NCI-H2107 treated with DMSO at 0.1 percent for 48 hours (cell line): Measurements from ENCODE around the gene AK3.
"Not testable (repeated sequence)": the region's sequence is repeated elsewhere in the genome, so short reads cannot be mapped to it uniquely, and the experiment has no call there.

Experiments
- DNase-seq: peaks from one replicate; lab custom pipeline; 2025; ENCODE audit not compliant: unreplicated experiment; lab: John Stamatoyannopoulos, UW

Gene AK3

DNA sequence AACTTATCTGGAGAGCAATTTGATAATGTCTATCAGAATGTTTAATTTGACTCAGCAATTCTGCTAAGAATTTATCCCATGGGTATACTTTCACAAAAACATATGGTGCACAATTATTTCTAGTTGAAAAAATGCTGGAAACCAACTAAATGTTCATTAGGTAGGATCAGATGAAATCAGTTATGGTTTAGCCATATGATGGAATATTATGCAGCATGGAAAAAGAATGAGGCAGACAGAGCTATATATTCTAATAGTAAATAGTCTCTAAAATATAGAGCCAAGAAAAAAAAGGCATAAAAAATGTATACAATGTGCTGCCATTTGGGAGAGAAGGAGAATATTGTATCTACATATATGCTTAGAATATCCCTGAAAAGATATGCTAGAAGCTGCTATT lies 71.1 kb downstream of the AK3 start:
- no peak for DNase-seq

DNA sequence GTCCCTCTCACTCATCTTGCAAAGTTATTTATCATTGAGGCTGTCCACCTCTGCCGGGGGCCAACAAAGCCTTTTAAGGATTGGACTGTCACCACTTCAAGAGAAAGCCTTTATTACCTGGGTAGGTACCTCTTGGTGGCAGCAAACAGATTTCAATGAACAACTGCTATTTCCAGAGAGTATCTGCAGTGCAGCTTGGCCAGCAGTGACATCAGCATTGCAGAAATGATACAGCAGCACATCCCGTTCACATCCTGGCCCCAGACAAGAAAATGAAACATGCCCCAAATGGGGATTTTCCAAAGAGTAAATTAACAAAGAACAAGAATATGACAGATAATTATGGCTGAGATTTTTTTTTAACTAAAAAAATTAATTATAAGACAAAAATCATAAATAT lies 72.4 kb downstream of the AK3 start:
- DNase-seq, result no peak

DNA sequence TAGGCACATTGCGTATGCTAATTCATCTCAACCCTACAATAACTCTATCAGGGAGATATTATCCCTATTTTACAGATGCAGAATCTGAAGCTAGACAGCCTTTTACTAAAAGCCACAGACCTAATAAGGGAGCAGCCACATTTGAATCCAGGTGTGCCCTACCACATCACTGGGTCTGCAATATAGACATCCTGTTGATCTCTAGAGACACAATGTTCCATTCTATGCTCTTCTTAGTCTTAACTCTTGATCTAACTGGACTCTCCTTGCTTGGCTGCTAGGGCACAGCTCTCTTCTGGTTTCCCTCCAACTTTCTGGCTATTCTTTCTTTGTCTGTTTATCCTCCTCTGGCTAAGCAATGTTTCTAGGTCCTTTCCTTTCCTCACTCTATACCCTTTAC lies 73.3 kb downstream of the AK3 start:
- no peak for DNase-seq

- peak; percentile 31 for DNase-seq
Observed at GRCh38 chr9:4666042-4666699, 74.8 kb downstream of the AK3 start, which contains the start of gene SPATA6L. Gene SPATA6L, minus strand, starts transcription at chr9:4666480. Its CDS starts 230 bp downstream, at chr9:4666250.

GRCh38 chr9:4665357-4665756 lies 75.6 kb downstream of the AK3 start:
- peak; percentile 33 for DNase-seq

GRCh38 chr9:4663956-4664355 lies 77.0 kb downstream of the AK3 start:
- no peak for DNase-seq

DNA sequence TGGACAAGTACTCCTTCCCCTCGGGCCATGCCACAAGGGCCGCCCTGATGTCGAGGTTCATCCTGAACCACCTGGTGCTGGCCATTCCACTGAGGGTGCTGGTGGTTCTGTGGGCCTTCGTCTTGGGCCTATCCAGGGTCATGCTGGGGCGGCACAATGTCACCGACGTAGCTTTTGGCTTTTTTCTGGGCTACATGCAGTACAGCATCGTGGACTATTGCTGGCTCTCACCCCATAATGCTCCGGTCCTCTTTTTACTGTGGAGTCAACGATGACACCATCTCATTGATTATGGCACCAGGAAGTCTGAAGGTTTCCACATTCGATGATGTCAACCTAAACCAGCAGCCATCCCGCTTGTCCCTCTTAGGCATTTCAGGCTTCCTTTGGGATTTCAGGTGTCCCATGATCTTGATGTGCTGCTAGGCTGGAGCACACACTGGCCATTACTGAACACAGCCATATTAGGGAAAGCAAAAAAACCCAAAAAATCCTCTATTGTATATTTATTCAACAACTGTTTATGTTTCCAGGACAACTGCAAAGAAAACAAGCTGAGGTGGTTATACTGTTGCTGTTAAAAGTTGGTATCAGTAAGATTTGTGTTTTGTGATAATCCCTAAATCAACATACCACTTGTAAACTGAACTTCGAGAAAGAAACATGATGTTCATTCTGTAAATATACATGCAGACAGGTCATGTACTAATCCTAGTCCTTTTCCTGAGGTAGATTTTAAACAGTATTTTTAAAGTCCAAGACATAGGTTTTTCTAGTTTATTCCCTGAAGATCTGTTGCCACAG lies 77.8 kb downstream of the AK3 start:
- no peak for DNase-seq

- peak; percentile 94 for DNase-seq
Observed at GRCh38 chr9:4662108-4662988, 78.7 kb downstream of the AK3 start, which contains the start of gene PLPP6. Gene PLPP6, plus strand, starts transcription at chr9:4662294. Its CDS starts 82 bp downstream, at chr9:4662376.

DNA sequence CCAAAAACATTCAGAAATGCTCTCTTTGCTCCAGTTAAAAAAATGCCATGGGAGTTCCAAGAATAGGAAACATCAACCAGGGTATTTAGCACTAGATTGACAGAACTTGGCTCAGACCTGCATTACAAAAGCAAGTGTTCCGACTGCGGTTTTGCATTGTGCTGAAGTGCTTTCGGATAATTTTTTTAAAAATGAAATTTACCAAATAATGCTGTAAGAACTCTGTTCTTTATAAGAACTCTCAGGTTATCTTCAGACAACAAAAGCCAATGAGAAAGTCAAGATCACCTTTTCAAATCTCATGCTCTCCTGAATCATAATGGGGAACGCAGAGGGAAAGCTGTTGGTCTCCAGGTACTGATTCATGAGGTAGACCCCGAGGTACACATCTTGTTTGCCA lies 79.4 kb downstream of the AK3 start:
- DNase-seq, result peak; percentile 84

- DNase-seq, result no peak
Observed at GRCh38 chr9:4661165-4661564, 79.8 kb downstream of the AK3 start.

DNA sequence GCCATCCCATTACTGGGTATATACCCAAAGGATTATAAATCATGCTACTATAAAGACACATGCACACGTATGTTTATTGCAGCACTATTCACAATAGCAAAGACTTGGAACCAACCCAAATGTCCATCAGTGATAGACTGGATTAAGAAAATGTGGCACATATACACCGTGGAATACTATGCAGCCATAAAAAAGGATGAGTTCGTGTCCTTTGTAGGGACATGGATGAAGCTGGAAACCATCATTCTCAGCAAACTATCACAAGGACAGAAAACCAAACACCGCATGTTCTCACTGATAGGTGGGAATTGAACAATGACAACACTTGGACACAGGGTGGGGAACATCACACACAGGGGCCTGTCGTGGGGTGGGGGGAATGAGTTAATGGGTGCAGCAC lies 80.3 kb downstream of the AK3 start:
- DNase-seq, result not testable (repeated sequence)
